H1 (cell line): ENCODE measurements around the gene COL25A1. TPM values are rescaled to one million over a fixed set of nuclear protein-coding genes. Genes with fewer than 3 reads are reported as not detected.

ENCODE experiments used
- BRCA1 ChIP-seq: IDR thresholded peaks from 2 replicates; pipeline ENCODE4 v1.6.1; 2012; ENCODE audit warnings: low read depth, low read length, improper control_type of control experiment
- CHD2 ChIP-seq: IDR thresholded peaks from 2 replicates; pipeline ENCODE4 v1.6.1; 2012; ENCODE audit warnings: low read length, improper control_type of control experiment
- CHD7 ChIP-seq: fragments of 300-600 bp; sonication (generic); IDR thresholded peaks from 2 replicates; pipeline ENCODE4 v1.7.1; 2012; ENCODE audit warnings: low read length, moderate library complexity, mild to moderate bottlenecking, inconsistent platforms; ENCODE audit not compliant: insufficient replicate concordance
- RAD21 ChIP-seq, 2 experiments: IDR thresholded peaks in 1 of 2; conservative IDR thresholded peaks in 1 of 2; 2 replicates each; pipeline ENCODE4 v1.6.1; 2011; ENCODE audit warnings: low read depth in 2 of 2, low read length in 2 of 2, improper control_type of control experiment in 1 of 2, inconsistent platforms in 1 of 2, mild to moderate bottlenecking in 1 of 2, moderate library complexity in 1 of 2
- TAF7 ChIP-seq: optimal IDR thresholded peaks from 2 replicates; pipeline ENCODE3; 2011; ENCODE audit warnings: low read depth, mild to moderate bottlenecking, inconsistent platforms, low read length, moderate library complexity, borderline replicate concordance
- polyA plus RNA-seq, 7 experiments: library from polyadenylated mRNA; depleted of rRNA in 3 of 7; stranded (reverse) in 5 of 7; unstranded in 2 of 7; fragments of >200 nt in 5 of 7; fragments of 200-250 nt in 2 of 7; gene quantifications; 1 replicate in 5 of 7; 2 replicates in 1 of 7; 4 replicates in 1 of 7; pipeline versions ENCODE4 v1.2.1 to v1.2.3, GENCODE V29; 2011 to 2013; ENCODE audit warnings: missing spikeins in 2 of 7, mixed read lengths in 2 of 7
- total RNA-seq: library from RNA; stranded (reverse); fragmentation: NEBNext Ultra II Directional; extraction: Animal tissue kit (Norgen Biotek cat#: 25700); gene quantifications from 2 replicates; pipeline ENCODE4 v1.2.1, GENCODE V29; 2021

Gene COL25A1
- total and polyA plus RNA-seq, 2 of the 8 experiments (the other 6 are each of a cell fraction or from before 2014, with no cell fraction given), result 1.1 to 8.3 TPM

GRCh38 chr4:108804648-108805273 lies 497.7 kb downstream of the COL25A1 start (continued):
- TF ChIP-seq CHD2 (no peak), TAF7 (no peak), RAD21 (IDR thresholded peaks at IDR 0.05 in 1 of 2, conservative IDR thresholded peaks at IDR 0.05 in 1 of 2; ENCODE audit: low read depth in 2 of 2, low read length in 2 of 2) (no peak), CHD7 (no peak), BRCA1 (no peak)
